GM23338 (cell line): ENCODE results near the gene SMURF2. TPM values are rescaled to one million over a fixed set of nuclear protein-coding genes. Genes with fewer than 3 reads are reported as not detected.

Experiments used
- ATAC-seq: fragments of 200-7000 bp; cut with Tn5 transposase; 3 replicates; pipeline ENCODE4 v1.9.1; 2020
- DNase-seq: peaks from one replicate; pipeline ENCODE4 v3.0.0-alpha.2; 2015; ENCODE audit warnings: low spot score
- H2AFZ ChIP-seq: fragments of 200-600 bp; sonication (generic); 2 replicates; pipeline ENCODE4 v1.8.0; 2016; ENCODE audit warnings: antibody characterized with exemption, mild to moderate bottlenecking, moderate library complexity
- H3F3A ChIP-seq: fragments of 200-600 bp; sonication (generic); replicated peaks from 2 replicates; pipeline ENCODE4 v1.8.0; 2017; ENCODE audit warnings: antibody characterized with exemption, mixed run types, low read depth
- H3K27ac ChIP-seq: fragments of 200-600 bp; sonication (generic); 2 replicates; pipeline ENCODE4 v1.6.1; 2016; ENCODE audit warnings: low read depth
- H3K27me3 ChIP-seq: fragments of 200-600 bp; sonication (generic); 2 replicates; pipeline ENCODE4 v1.8.0; 2016; ENCODE audit warnings: mild to moderate bottlenecking, mixed run types, moderate library complexity; ENCODE audit not compliant: insufficient read depth
- H3K36me3 ChIP-seq: fragments of 200-600 bp; sonication (generic); 2 replicates; pipeline ENCODE4 v1.8.0; 2016; ENCODE audit warnings: mild to moderate bottlenecking; ENCODE audit not compliant: insufficient read depth
- H3K4me1 ChIP-seq: fragments of 200-600 bp; sonication (generic); 2 replicates; pipeline ENCODE4 v1.8.0; 2016; ENCODE audit warnings: mild to moderate bottlenecking, moderate library complexity; ENCODE audit not compliant: insufficient read depth
- H3K4me2 ChIP-seq: fragments of 200-600 bp; sonication (generic); 2 replicates; pipeline ENCODE4 v1.7.1; 2017; ENCODE audit warnings: mixed run types
- H3K4me3 ChIP-seq: fragments of 200-600 bp; sonication (generic); 2 replicates; pipeline ENCODE4 v1.6.1; 2016; ENCODE audit warnings: mixed run types
- H3K79me2 ChIP-seq: fragments of 200-600 bp; sonication (generic); replicated peaks from 2 replicates; pipeline ENCODE4 v1.8.0; 2017; ENCODE audit warnings: mild to moderate bottlenecking; ENCODE audit not compliant: insufficient read depth
- H3K9me2 ChIP-seq: fragments of 200-600 bp; sonication (generic); 2 replicates; pipeline ENCODE4 v1.8.0; 2017; ENCODE audit not compliant: insufficient read depth
- H4K20me1 ChIP-seq: fragments of 200-600 bp; sonication (generic); replicated peaks from 2 replicates; pipeline ENCODE4 v1.8.0; 2017; ENCODE audit warnings: mild to moderate bottlenecking; ENCODE audit not compliant: insufficient read depth
- H3K27ac Mint-ChIP-seq: 2 replicates; pipeline ENCODE4 v1.8.0; 2020; ENCODE audit warnings: inconsistent platforms, mild to moderate bottlenecking, moderate library complexity, mixed read lengths
- H3K27me3 Mint-ChIP-seq: 3 replicates; pipeline ENCODE4 v1.8.0; 2022; ENCODE audit warnings: low read depth, mild to moderate bottlenecking, moderate library complexity, mixed read lengths, inconsistent platforms; ENCODE audit not compliant: insufficient read depth, poor library complexity
- H3K36me3 Mint-ChIP-seq: 3 replicates; pipeline ENCODE4 v1.8.0; 2021; ENCODE audit warnings: low read depth, mild to moderate bottlenecking, inconsistent platforms, moderate library complexity, mixed read lengths
- H3K4me1 Mint-ChIP-seq: 3 replicates; pipeline ENCODE4 v1.8.0; 2020; ENCODE audit warnings: mild to moderate bottlenecking, inconsistent platforms, mixed read lengths
- H3K4me3 Mint-ChIP-seq: 3 replicates; pipeline ENCODE4 v1.8.0; 2021; ENCODE audit warnings: moderate library complexity, mild to moderate bottlenecking, inconsistent platforms, mixed read lengths
- H3K9me3 Mint-ChIP-seq: 3 replicates; pipeline ENCODE4 v1.8.0; 2020; ENCODE audit warnings: moderate library complexity, mild to moderate bottlenecking, inconsistent platforms, mixed read lengths
- CREB1 ChIP-seq: fragments of 250-450 bp; sonication (Bioruptor Pico); IDR thresholded peaks from 2 replicates; pipeline ENCODE4 v1.5.0; 2020; ENCODE audit warnings: low read depth, mild to moderate bottlenecking, moderate library complexity
- CTCF ChIP-seq, 2 experiments: fragments of 200-600 bp in 1 of 2; sonication (generic) in 1 of 2; conservative IDR thresholded peaks; 2 replicates each; pipeline versions ENCODE4 v1.5.1 to v1.6.1; 2016 to 2017; ENCODE audit warnings: antibody characterized with exemption in 2 of 2, low read depth in 2 of 2, mild to moderate bottlenecking in 2 of 2, moderate library complexity in 1 of 2
- ETS1 ChIP-seq: IDR thresholded peaks from 2 replicates; pipeline ENCODE4 v1.6.1; 2016; ENCODE audit warnings: antibody characterized with exemption
- EZH2 ChIP-seq: fragments of 200-600 bp; sonication (generic); IDR thresholded peaks from one replicate; pipeline ENCODE4 v1.8.0; 2017; ENCODE audit warnings: antibody characterized with exemption, mild to moderate bottlenecking, low read depth; ENCODE audit not compliant: unreplicated experiment
- EZH2phosphoT487 ChIP-seq: fragments of 200-600 bp; sonication (generic); IDR thresholded peaks from one replicate; pipeline ENCODE4 v1.8.1; 2018; ENCODE audit warnings: antibody characterized with exemption; ENCODE audit not compliant: unreplicated experiment
- JUNB ChIP-seq: IDR thresholded peaks from one replicate; pipeline ENCODE4 v1.6.1; 2016; ENCODE audit warnings: antibody characterized with exemption; ENCODE audit not compliant: unreplicated experiment
- NANOG ChIP-seq: IDR thresholded peaks from 2 replicates; pipeline ENCODE4 v1.6.1; 2016; ENCODE audit warnings: antibody characterized with exemption, borderline replicate concordance
- POLR2AphosphoS5 ChIP-seq: IDR thresholded peaks from 2 replicates; pipeline ENCODE4 v1.6.1; 2016; ENCODE audit warnings: antibody characterized with exemption, low read depth
- REST ChIP-seq: IDR thresholded peaks from one replicate; pipeline ENCODE4 v1.6.1; 2018; ENCODE audit warnings: antibody characterized with exemption; ENCODE audit not compliant: unreplicated experiment
- STAT1 ChIP-seq: IDR thresholded peaks from one replicate; pipeline ENCODE4 v1.6.1; 2016; ENCODE audit warnings: antibody characterized with exemption; ENCODE audit not compliant: unreplicated experiment
- ZNF114 ChIP-seq: fragments of 250-450 bp; sonication (Bioruptor Pico); IDR thresholded peaks from 2 replicates; pipeline ENCODE4 v1.5.0; 2020; ENCODE audit warnings: mild to moderate bottlenecking, moderate library complexity
- ZNF331 ChIP-seq: fragments of 250-450 bp; sonication (Bioruptor Pico); IDR thresholded peaks from 2 replicates; pipeline ENCODE4 v1.5.0; 2020; ENCODE audit warnings: low read depth, mild to moderate bottlenecking, moderate library complexity
- ZNF462 ChIP-seq: fragments of 250-450 bp; sonication (Bioruptor Pico); IDR thresholded peaks from 2 replicates; pipeline ENCODE4 v1.5.0; 2020; ENCODE audit warnings: mild to moderate bottlenecking, moderate library complexity
- polyA plus RNA-seq: library from polyadenylated mRNA; unstranded; fragments of >200 nt; fragmentation: Nextera tagmentation; extraction: Ambion mirVana; gene quantifications from 2 replicates; pipeline ENCODE4 v1.2.1, GENCODE V29; 2016
- total RNA-seq: library from RNA; depleted of rRNA; stranded (reverse); fragments of >200 nt; shearing (Covaris generic); gene quantifications from 2 replicates; pipeline ENCODE4 v1.2.3, GENCODE V29; 2014

Gene SMURF2
- total and polyA plus RNA-seq, 2 experiments from 2014 or later: 12.1 to 29.6 TPM

- no peaks in the 10 kb centered on the region for H3K9me2 ChIP-seq
- H3K4me3 Mint-ChIP-seq: no peak overlapping the region
- no peak overlapping the region for H3K27ac ChIP-seq
- H3K4me1 ChIP-seq: no peaks in the 10 kb centered on the region
- no peak overlapping the region for H3K27ac Mint-ChIP-seq
- DNase-seq: no peak
- no peaks in the 10 kb centered on the region for H3F3A ChIP-seq
- TF ChIP-seq REST: no peak
- no peak for TF ChIP-seq CREB1 (CRISPR knock-in tag)
- no peak for TF ChIP-seq POLR2AphosphoS5
- TF ChIP-seq JUNB: no peak
- TF ChIP-seq ZNF462 (CRISPR knock-in tag): no peak
- TF ChIP-seq ZNF114 (CRISPR knock-in tag): no peak
- TF ChIP-seq EZH2phosphoT487: no peak
- no peak for TF ChIP-seq NANOG
- TF ChIP-seq ETS1: no peak
- no peak for TF ChIP-seq CTCF (conservative IDR thresholded peaks at IDR 0.05; ENCODE audit: low read depth in 2 of 2)
- no peak for TF ChIP-seq STAT1
- no peak for TF ChIP-seq EZH2
- TF ChIP-seq ZNF331 (CRISPR knock-in tag): no peak
- no peaks in the 10 kb centered on the region for H3K36me3 Mint-ChIP-seq
- H4K20me1 ChIP-seq: no peaks in the 10 kb centered on the region
- H3K9me3 Mint-ChIP-seq: no peaks in the 10 kb centered on the region
- H3K36me3 ChIP-seq: no peaks in the 10 kb centered on the region
- H3K27me3 ChIP-seq: no peaks in the 10 kb centered on the region
- no peak overlapping the region for H3K4me3 ChIP-seq
- no peaks in the 10 kb centered on the region for H3K79me2 ChIP-seq
- H2AFZ ChIP-seq: no peak overlapping the region
- H3K4me2 ChIP-seq: no peak overlapping the region
- H3K27me3 Mint-ChIP-seq: peaks cover 5% of the 10 kb centered on the region
- H3K4me1 Mint-ChIP-seq: peaks cover 5% of the 10 kb centered on the region
- no peak for ATAC-seq
Measured at GRCh38 chr17:64688481-64688880, 26.4 kb upstream of the SMURF2 start.
